Activated CD4-positive, alpha-beta T cell treated with anti-CD3 and anti-CD28 coated beads, Interleukin-10, Interleukin-2, amounts not matched to agents 100 ng/mL and 50 ng/mL, durations not matched to agents 16 hours and 8 hours (primary cell): ENCODE data around the gene ATG7.
"Not testable (repeated sequence)": the region's sequence is repeated elsewhere in the genome, so short reads cannot be mapped to it uniquely, and the experiment has no call there.

Experiments used
- DNase-seq: peaks from one replicate; pipeline ENCODE4 v3.0.0-alpha.2; 2020

ATG7 gene

GRCh38 chr3:11392014-11392859 lies 120.0 kb downstream of the ATG7 start:
- no peak for DNase-seq

- DNase-seq: no peak
Measured at GRCh38 chr3:11392860-11393114, 120.6 kb downstream of the ATG7 start.

- DNase-seq: no peak
Measured at GRCh38 chr3:11393401-11393800, 121.2 kb downstream of the ATG7 start.

- no peak for DNase-seq
Measured at GRCh38 chr3:11394392-11394791, 122.2 kb downstream of the ATG7 start.

- DNase-seq: no peak
Measured at GRCh38 chr3:11400213-11400612, 128.0 kb downstream of the ATG7 start.

GRCh38 chr3:11401434-11401833 lies 129.2 kb downstream of the ATG7 start:
- DNase-seq: no peak

- DNase-seq: no peak
Measured at GRCh38 chr3:11405323-11405722, 133.1 kb downstream of the ATG7 start.

- no peak for DNase-seq
Measured at GRCh38 chr3:11407644-11408043, 135.4 kb downstream of the ATG7 start.

GRCh38 chr3:11408324-11408859 lies 136.2 kb downstream of the ATG7 start:
- DNase-seq: not testable (repeated sequence)

GRCh38 chr3:11410564-11410963 lies 138.4 kb downstream of the ATG7 start:
- no peak for DNase-seq

- DNase-seq: no peak
Measured at GRCh38 chr3:11411956-11412355, 139.8 kb downstream of the ATG7 start.

GRCh38 chr3:11413071-11413470 lies 140.9 kb downstream of the ATG7 start:
- DNase-seq: no peak

GRCh38 chr3:11415099-11415498 lies 142.9 kb downstream of the ATG7 start:
- no peak for DNase-seq

GRCh38 chr3:11420066-11420465 lies 147.9 kb downstream of the ATG7 start:
- DNase-seq: no peak

- no peak for DNase-seq
Measured at GRCh38 chr3:11422291-11422690, 150.1 kb downstream of the ATG7 start.

- no peak for DNase-seq
Measured at GRCh38 chr3:11423868-11424267, 151.7 kb downstream of the ATG7 start.

GRCh38 chr3:11424277-11424676 lies 152.1 kb downstream of the ATG7 start:
- DNase-seq: no peak

GRCh38 chr3:11430207-11430606 lies 158.0 kb downstream of the ATG7 start:
- DNase-seq: no peak

GRCh38 chr3:11430624-11431023 lies 158.4 kb downstream of the ATG7 start:
- DNase-seq: no peak

GRCh38 chr3:11431319-11431718 lies 159.1 kb downstream of the ATG7 start:
- no peak for DNase-seq

GRCh38 chr3:11434017-11434526 lies 161.9 kb downstream of the ATG7 start:
- no peak for DNase-seq

- DNase-seq: no peak
Measured at GRCh38 chr3:11434563-11435096, 162.4 kb downstream of the ATG7 start.

- no peak for DNase-seq
Measured at GRCh38 chr3:11435440-11436165, 163.4 kb downstream of the ATG7 start.

GRCh38 chr3:11436775-11437174 lies 164.6 kb downstream of the ATG7 start:
- no peak for DNase-seq
